Measurements from ENCODE around the gene RFX1.
"Not testable (repeated sequence)": the region's sequence is repeated elsewhere in the genome, so short reads cannot be mapped to it uniquely, and the experiment has no call there.

Gene RFX1

DNA sequence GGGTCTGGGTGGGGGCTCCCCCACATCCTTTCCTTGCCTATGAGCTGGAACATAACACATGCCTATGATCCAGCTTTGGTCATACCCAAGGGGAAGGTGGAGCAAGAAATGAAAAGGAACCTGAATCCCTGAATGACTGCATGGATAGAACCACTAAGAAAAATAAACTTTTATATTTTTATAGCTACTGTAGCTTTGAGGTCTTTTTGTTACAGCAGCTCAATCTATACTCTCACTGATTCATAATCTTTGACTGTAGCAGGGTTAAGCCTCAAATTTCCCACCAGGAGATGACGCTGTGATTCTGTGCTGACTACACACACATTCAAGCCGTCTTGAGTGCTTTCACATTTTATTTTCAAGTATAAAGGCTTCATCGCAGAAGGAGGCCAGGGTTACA, 46.9 kb upstream of the RFX1 start:
- Histone ChIP-seq H3K9me3 (ENCODE audit: severe bottlenecking) (no peaks in the 10 kb centered on the region), H3K27me3 (ENCODE audit: insufficient read depth, poor library complexity, severe bottlenecking) (peaks cover 3% of the 10 kb centered on the region), H3K27ac (ENCODE audit: poor library complexity, severe bottlenecking) (no peak overlapping the region), H3K36me3 (ENCODE audit: low read depth) (no peaks in the 10 kb centered on the region), H3K4me1 (ENCODE audit: insufficient read depth, poor library complexity, severe bottlenecking) (no peaks in the 10 kb centered on the region), H3K4me3 (ENCODE audit: severe bottlenecking) (no peak overlapping the region)
- no peak for ATAC-seq (ENCODE audit: low read depth)
- TF ChIP-seq CTCF (IDR thresholded peaks at IDR 0.05; ENCODE audit: poor library complexity, severe bottlenecking): no peak
- no peak for DNase-seq (ENCODE audit: low spot score)

- no peak for TF ChIP-seq CTCF (IDR thresholded peaks at IDR 0.05; ENCODE audit: poor library complexity, severe bottlenecking)
- Histone ChIP-seq H3K9me3 (ENCODE audit: severe bottlenecking) (no peaks in the 10 kb centered on the region), H3K4me3 (ENCODE audit: severe bottlenecking) (no peak overlapping the region), H3K27ac (ENCODE audit: poor library complexity, severe bottlenecking) (no peak overlapping the region), H3K4me1 (ENCODE audit: insufficient read depth, poor library complexity, severe bottlenecking) (no peaks in the 10 kb centered on the region), H3K27me3 (ENCODE audit: insufficient read depth, poor library complexity, severe bottlenecking) (no peaks in the 10 kb centered on the region), H3K36me3 (ENCODE audit: low read depth) (no peaks in the 10 kb centered on the region)
- no peak for ATAC-seq (ENCODE audit: low read depth)
- no peak for DNase-seq (ENCODE audit: low spot score)
These were observed 46.4 kb upstream of the RFX1 start for GRCh38 chr19:14052470-14052869.

DNA sequence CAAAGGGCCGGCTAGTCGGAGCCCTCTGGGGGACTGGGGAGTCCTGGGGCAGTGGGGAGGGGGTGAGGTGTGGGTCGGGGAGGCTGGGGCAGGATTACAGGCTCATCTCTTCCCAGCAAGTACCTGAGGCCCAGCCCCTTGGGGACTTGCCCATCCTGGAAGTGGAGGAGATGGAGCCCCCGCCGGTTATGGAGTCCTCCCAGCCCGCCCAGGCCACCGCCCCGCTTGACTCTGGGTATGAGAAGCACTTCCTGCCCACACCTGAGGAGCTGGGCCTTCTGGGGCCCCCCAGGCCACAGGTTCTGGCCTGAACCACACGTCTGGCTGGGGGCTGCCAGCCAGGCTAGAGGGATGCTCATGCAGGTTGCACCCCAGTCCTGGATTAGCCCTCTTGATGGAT, 45.9 kb upstream of the RFX1 start:
- TF ChIP-seq CTCF (IDR thresholded peaks at IDR 0.05; ENCODE audit: poor library complexity, severe bottlenecking): no peak
- Histone ChIP-seq H3K9me3 (ENCODE audit: severe bottlenecking) (no peaks in the 10 kb centered on the region), H3K4me1 (ENCODE audit: insufficient read depth, poor library complexity, severe bottlenecking) (no peaks in the 10 kb centered on the region), H3K27ac (ENCODE audit: poor library complexity, severe bottlenecking) (no peak overlapping the region), H3K36me3 (ENCODE audit: low read depth) (no peaks in the 10 kb centered on the region), H3K4me3 (ENCODE audit: severe bottlenecking) (no peak overlapping the region), H3K27me3 (ENCODE audit: insufficient read depth, poor library complexity, severe bottlenecking) (no peaks in the 10 kb centered on the region)
- ATAC-seq (ENCODE audit: low read depth) (no peak), DNase-seq (ENCODE audit: low spot score) (no peak)

- ATAC-seq (ENCODE audit: low read depth); DNase-seq (ENCODE audit: low spot score): not testable (repeated sequence)
These were observed 44.8 kb upstream of the RFX1 start for GRCh38 chr19:14050961-14051360.

GRCh38 chr19:14050512-14050911, 44.4 kb upstream of the RFX1 start:
- Histone ChIP-seq H3K36me3 (ENCODE audit: low read depth) (no peaks in the 10 kb centered on the region), H3K27ac (ENCODE audit: poor library complexity, severe bottlenecking) (no peak overlapping the region), H3K4me3 (ENCODE audit: severe bottlenecking) (no peak overlapping the region), H3K27me3 (ENCODE audit: insufficient read depth, poor library complexity, severe bottlenecking) (no peaks in the 10 kb centered on the region), H3K4me1 (ENCODE audit: insufficient read depth, poor library complexity, severe bottlenecking) (no peaks in the 10 kb centered on the region), H3K9me3 (ENCODE audit: severe bottlenecking) (no peaks in the 10 kb centered on the region)
- ATAC-seq (ENCODE audit: low read depth): no peak
- no peak for DNase-seq (ENCODE audit: low spot score)
- no peak for TF ChIP-seq CTCF (IDR thresholded peaks at IDR 0.05; ENCODE audit: poor library complexity, severe bottlenecking)

More at GRCh38 chr19:14050961-14051360, 44.8 kb upstream of the RFX1 start:
- H3K9me3 ChIP-seq (ENCODE audit: severe bottlenecking); H3K36me3 ChIP-seq (ENCODE audit: low read depth); H3K4me1 ChIP-seq (ENCODE audit: insufficient read depth, poor library complexity, severe bottlenecking); H3K27ac ChIP-seq (ENCODE audit: poor library complexity, severe bottlenecking); H3K4me3 ChIP-seq (ENCODE audit: severe bottlenecking); H3K27me3 ChIP-seq (ENCODE audit: insufficient read depth, poor library complexity, severe bottlenecking): not testable (repeated sequence)

Data from RWPE2 (cell line).